ENCODE results near the gene MRGPRE.

- TF ChIP-seq POLR2AphosphoS5 (IDR thresholded peaks at IDR 0.05; ENCODE audit: low read depth, low read length) (no peak), SIN3A (IDR thresholded peaks at IDR 0.05; ENCODE audit: borderline replicate concordance, insufficient read depth, low read length) (no peak), TAF1 (IDR thresholded peaks at IDR 0.05; ENCODE audit: borderline replicate concordance, insufficient read depth, low read length) (no peak), REST (IDR thresholded peaks at IDR 0.05; ENCODE audit: insufficient read depth in 1 of 2, low read depth in 2 of 2, low read length in 2 of 2) (no peak)
These were observed 11.5 kb downstream of the MRGPRE start for GRCh38 chr11:3220521-3221407.

Measured in PFSK-1 (cell line).